Cardiac muscle cell (in vitro differentiated cells and primary cell): Measurements from ENCODE around the gene BGN. TPM values are rescaled to one million over a fixed set of nuclear protein-coding genes. Genes with fewer than 3 reads are reported as not detected.

ENCODE experiments used
- DNase-seq, 2 donors: peaks; one replicate each; pipeline versions ENCODE4 v3.0.0 to v3.0.0-alpha.2; 2010 to 2017; ENCODE audit warnings: low read depth in 1 of 2, low spot score in 1 of 2
- H3K27ac ChIP-seq: fragments of 200-600 bp; sonication (generic); 2 replicates; pipeline ENCODE4 v1.5.1; 2016
- H3K27me3 ChIP-seq: fragments of 200-600 bp; sonication (generic); 2 replicates; pipeline ENCODE4 v1.6.0; 2016; ENCODE audit warnings: control low read depth
- H3K36me3 ChIP-seq: fragments of 200-600 bp; sonication (generic); 2 replicates; pipeline ENCODE4 v1.5.1; 2016; ENCODE audit warnings: control low read depth
- H3K4me1 ChIP-seq: fragments of 200-600 bp; sonication (generic); 2 replicates; pipeline ENCODE4 v1.8.1; 2017; ENCODE audit warnings: low read depth, mild to moderate bottlenecking, mixed run types
- H3K4me3 ChIP-seq: fragments of 200-600 bp; sonication (generic); 2 replicates; pipeline ENCODE4 v1.5.1; 2016; ENCODE audit warnings: mild to moderate bottlenecking
- H3K9me3 ChIP-seq: fragments of 200-600 bp; sonication (generic); 2 replicates; pipeline ENCODE4 v1.5.1; 2017; ENCODE audit warnings: low read depth, mild to moderate bottlenecking, control low read depth
- polyA plus RNA-seq: library from polyadenylated mRNA; unstranded; fragments of >200 nt; fragmentation: Nextera tagmentation; extraction: Ambion mirVana; gene quantifications from 2 replicates; pipeline ENCODE4 v1.2.1, GENCODE V29; 2016
- total RNA-seq: library from RNA; depleted of rRNA; stranded (reverse); fragments of >200 nt; gene quantifications from 2 replicates; pipeline ENCODE4 v1.2.3, GENCODE V29; 2016
- TF ChIP-seq, protein P1 (sequence below): IDR thresholded peaks from 2 replicates; pipeline ENCODE4 v1.5.1; 2012; ENCODE audit warnings: low read depth, mild to moderate bottlenecking, low read length

Gene BGN
- total and polyA plus RNA-seq, 2 experiments from 2014 or later = 0.54 to 1.0 TPM

DNA sequence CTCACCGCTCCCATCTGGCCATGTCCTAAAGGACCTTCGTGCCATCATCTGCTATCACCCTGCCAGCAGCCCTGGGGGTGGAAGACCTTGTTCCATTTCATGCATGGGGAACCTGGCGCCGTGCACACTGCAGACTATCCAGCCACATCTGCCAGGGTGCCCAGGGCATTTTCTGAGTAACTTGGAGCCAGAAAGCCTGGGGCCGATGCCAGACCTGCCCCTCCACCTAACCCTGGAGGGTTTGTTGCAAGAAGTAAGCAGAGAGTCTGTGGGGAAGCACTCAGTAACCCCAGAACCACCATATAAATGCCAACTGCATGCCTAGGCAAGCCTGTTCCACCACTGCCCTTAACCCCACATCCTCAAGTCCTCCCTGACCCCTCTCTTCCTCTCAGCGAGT lies 31.7 kb upstream of the BGN start:
- Histone ChIP-seq H3K4me3 (no peak overlapping the region), H3K27me3 (no peaks in the 10 kb centered on the region), H3K4me1 (no peaks in the 10 kb centered on the region), H3K27ac (no peak overlapping the region), H3K9me3 (no peaks in the 10 kb centered on the region), H3K36me3 (no peaks in the 10 kb centered on the region)
- TF ChIP-seq, protein P1, sequence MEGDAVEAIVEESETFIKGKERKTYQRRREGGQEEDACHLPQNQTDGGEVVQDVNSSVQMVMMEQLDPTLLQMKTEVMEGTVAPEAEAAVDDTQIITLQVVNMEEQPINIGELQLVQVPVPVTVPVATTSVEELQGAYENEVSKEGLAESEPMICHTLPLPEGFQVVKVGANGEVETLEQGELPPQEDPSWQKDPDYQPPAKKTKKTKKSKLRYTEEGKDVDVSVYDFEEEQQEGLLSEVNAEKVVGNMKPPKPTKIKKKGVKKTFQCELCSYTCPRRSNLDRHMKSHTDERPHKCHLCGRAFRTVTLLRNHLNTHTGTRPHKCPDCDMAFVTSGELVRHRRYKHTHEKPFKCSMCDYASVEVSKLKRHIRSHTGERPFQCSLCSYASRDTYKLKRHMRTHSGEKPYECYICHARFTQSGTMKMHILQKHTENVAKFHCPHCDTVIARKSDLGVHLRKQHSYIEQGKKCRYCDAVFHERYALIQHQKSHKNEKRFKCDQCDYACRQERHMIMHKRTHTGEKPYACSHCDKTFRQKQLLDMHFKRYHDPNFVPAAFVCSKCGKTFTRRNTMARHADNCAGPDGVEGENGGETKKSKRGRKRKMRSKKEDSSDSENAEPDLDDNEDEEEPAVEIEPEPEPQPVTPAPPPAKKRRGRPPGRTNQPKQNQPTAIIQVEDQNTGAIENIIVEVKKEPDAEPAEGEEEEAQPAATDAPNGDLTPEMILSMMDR = no peak
- DNase-seq = no peak

DNA sequence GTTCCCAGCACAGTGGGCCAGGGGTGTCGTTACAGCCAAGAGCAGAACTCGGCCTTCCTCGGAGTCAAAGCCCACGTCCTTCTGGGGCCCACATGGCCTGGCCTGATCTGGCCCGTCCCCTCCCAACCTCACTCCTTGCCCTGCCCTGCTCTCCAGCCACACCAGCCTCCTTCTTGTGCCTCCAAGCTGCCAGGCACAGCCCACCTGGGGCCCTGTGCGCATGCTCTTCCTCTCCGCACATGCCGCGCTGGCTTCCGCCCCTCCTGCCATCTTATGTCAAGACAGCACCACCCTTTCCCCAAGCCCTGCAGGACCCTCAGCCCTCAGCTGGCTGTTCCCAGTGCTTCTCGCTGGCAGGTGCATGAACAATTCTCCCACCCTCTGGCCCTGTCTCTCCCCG lies 31.2 kb upstream of the BGN start:
- Histone ChIP-seq H3K4me3 (no peak overlapping the region), H3K27me3 (no peaks in the 10 kb centered on the region), H3K9me3 (no peaks in the 10 kb centered on the region), H3K4me1 (no peaks in the 10 kb centered on the region), H3K36me3 (no peaks in the 10 kb centered on the region), H3K27ac (no peak overlapping the region)
- TF ChIP-seq, protein P1 = no peak
- DNase-seq = no peak

DNA sequence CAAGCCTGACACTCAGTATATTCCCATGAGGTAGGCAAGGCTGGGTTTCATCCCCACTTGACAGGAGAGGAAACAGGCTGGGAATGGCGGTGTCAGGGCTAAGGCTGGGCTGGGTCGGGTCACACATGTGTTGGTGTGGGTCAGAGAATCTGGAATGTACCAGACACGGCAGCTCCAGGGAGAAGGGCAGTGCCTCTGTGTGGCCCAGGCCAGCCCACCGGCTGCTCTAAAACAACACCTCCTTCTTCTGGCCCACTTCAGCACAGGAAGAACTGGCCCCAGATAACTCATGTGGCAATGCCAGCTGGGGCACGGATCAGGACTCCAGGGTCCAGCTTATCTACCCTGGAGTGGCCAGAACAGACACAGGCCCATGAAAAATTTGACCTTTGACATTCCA lies 30.7 kb upstream of the BGN start:
- DNase-seq = no peak
- Histone ChIP-seq H3K27me3 (no peaks in the 10 kb centered on the region), H3K4me1 (no peaks in the 10 kb centered on the region), H3K27ac (no peak overlapping the region), H3K36me3 (no peaks in the 10 kb centered on the region), H3K9me3 (no peaks in the 10 kb centered on the region), H3K4me3 (no peak overlapping the region)
- TF ChIP-seq, protein P1 = no peak

DNA sequence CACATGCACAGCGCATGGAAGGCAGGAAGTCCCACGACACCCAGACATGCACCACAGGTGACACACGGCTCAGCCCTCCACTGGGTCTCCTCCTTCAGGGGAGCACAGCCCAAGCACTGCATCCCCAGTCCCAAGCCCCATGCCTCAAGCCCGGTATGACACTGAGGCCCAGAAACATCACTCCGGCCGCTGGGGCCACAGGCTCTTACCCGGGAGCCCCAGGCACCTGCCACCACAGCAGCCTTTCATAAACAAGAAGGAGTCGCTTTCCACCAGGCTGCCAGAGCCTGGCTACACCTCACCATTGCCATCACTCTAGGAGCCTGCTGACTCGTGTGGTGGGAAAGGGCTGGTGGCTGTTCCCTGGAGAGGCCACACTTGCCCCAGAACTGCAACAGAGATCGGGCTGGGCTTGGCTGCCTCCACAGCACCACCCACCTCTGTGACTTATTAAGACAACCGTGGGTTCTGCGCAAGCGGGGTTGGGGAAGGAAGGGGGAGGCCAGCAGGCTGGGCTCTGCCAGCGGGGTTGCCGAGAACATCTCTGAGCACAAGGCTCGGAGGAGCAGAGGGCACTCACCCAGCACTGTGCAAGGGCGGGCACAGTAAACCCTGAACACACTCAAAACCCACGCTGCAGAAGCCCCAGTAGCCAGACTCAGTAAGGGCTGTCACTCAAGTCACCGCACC lies 28.9 kb upstream of the BGN start:
- Histone ChIP-seq H3K27me3 (no peaks in the 10 kb centered on the region), H3K9me3 (no peaks in the 10 kb centered on the region), H3K4me1 (no peaks in the 10 kb centered on the region), H3K27ac (no peak overlapping the region), H3K36me3 (no peaks in the 10 kb centered on the region), H3K4me3 (no peak overlapping the region)
- TF ChIP-seq, protein P1 = no peak
- DNase-seq = no peak

DNA sequence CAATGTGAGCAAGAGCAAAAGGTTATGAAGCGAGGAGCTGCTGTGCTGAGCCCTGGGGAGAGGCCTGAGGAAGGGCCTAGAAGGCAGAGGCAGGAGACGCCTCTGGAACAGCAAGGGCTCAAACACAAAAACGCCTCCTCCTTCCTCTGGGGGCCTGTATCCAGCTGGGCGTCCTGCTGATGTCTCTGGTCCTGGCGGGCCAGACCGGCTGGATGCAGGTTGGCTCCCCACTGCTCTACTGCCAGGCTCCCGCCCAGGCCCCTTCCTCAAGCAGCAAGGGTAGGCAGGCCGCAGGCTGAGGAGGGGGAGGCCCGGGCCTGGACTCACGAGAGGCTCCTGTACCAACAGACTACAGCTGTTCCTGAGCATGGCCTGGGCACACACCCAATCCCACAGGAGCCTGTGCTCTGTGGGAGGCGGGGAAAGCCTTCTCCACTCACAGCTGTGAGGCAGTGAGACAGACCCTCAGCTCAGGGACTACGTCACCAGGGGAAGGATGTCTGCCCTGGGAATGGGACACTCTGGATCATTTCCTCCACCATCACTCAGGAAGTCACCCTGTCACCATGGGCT lies 26.7 kb upstream of the BGN start:
- H3K27me3 ChIP-seq = no peaks in the 10 kb centered on the region

More for the DNA sequence above, 26.7 kb upstream of the BGN start:
- no peaks in the 10 kb centered on the region for H3K9me3 ChIP-seq
- DNase-seq = no peak
- no peaks in the 10 kb centered on the region for H3K36me3 ChIP-seq
- H3K4me3 ChIP-seq = no peak overlapping the region
- no peak overlapping the region for H3K27ac ChIP-seq
- TF ChIP-seq, protein P1 = no peak
- H3K4me1 ChIP-seq = no peaks in the 10 kb centered on the region
